ENCODE results near the gene MEF2C. TPM values are rescaled to one million over a fixed set of nuclear protein-coding genes. Genes with fewer than 3 reads are reported as not detected.
"Not testable (repeated sequence)": the region's sequence is repeated elsewhere in the genome, so short reads cannot be mapped to it uniquely, and the experiment has no call there.

Gene MEF2C
- polyA plus RNA-seq, 1 donor: 14.4 TPM

- Histone ChIP-seq H3K27ac (ENCODE audit: low read length) (no peak overlapping the region), H3K9me3 (ENCODE audit: control insufficient read depth, low read depth, low read length) (no peaks in the 10 kb centered on the region), H3K4me1 (ENCODE audit: control insufficient read depth, insufficient read depth, low read length) (no peaks in the 10 kb centered on the region), H3K36me3 (ENCODE audit: control insufficient read depth, insufficient read depth, low read length) (no peaks in the 10 kb centered on the region), H3K4me3 (ENCODE audit: low read length) (no peak overlapping the region), H3K27me3 (ENCODE audit: control insufficient read depth, insufficient read depth, low read length) (no peaks in the 10 kb centered on the region)
- no peak for DNase-seq
Observed at GRCh38 chr5:88806338-88806737, 76.6 kb downstream of the MEF2C start.

GRCh38 chr5:88805151-88805784 lies 77.7 kb downstream of the MEF2C start:
- no CpG with 5 or more reads among the region's 3 CpGs for whole genome bisulfite sequencing (ENCODE audit: insufficient coverage, low lambda C conversion rate)
- H3K4me3 ChIP-seq (ENCODE audit: low read length): no peak overlapping the region
- H3K36me3 ChIP-seq (ENCODE audit: control insufficient read depth, insufficient read depth, low read length): no peaks in the 10 kb centered on the region
- no peaks in the 10 kb centered on the region for H3K27me3 ChIP-seq (ENCODE audit: control insufficient read depth, insufficient read depth, low read length)
- H3K9me3 ChIP-seq (ENCODE audit: control insufficient read depth, low read depth, low read length): no peaks in the 10 kb centered on the region
- no peak overlapping the region for H3K27ac ChIP-seq (ENCODE audit: low read length)
- H3K4me1 ChIP-seq (ENCODE audit: control insufficient read depth, insufficient read depth, low read length): no peaks in the 10 kb centered on the region
- no peak for DNase-seq

DNA sequence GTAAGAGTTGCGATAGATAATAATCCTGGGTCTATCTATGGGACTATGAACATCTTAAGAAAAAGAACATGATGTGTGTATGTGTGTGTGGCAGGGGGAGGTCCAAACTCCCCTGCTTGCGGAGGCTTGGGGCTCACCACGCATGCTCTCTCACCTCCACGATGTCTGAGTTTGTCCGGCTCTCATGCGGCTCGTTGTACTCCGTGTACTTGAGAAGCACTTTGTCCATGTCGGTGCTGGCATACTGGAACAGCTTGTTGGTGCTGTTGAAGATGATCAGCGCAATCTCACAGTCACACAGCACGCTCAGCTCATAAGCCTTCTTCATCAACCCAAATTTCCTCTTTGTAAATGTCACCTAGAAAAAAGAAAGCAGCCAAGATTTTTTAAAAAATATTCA lies 78.5 kb downstream of the MEF2C start:
- H3K9me3 ChIP-seq (ENCODE audit: control insufficient read depth, low read depth, low read length): no peaks in the 10 kb centered on the region
- WGBS (ENCODE audit: insufficient coverage, low lambda C conversion rate): 100% methylated on average over 1 of the region's 11 CpGs
- H3K4me1 ChIP-seq (ENCODE audit: control insufficient read depth, insufficient read depth, low read length): no peaks in the 10 kb centered on the region
- H3K36me3 ChIP-seq (ENCODE audit: control insufficient read depth, insufficient read depth, low read length): no peaks in the 10 kb centered on the region
- no peak overlapping the region for H3K27ac ChIP-seq (ENCODE audit: low read length)
- no peaks in the 10 kb centered on the region for H3K27me3 ChIP-seq (ENCODE audit: control insufficient read depth, insufficient read depth, low read length)
- no peak overlapping the region for H3K4me3 ChIP-seq (ENCODE audit: low read length)
- no peak for DNase-seq

GRCh38 chr5:88803309-88803708 lies 79.7 kb downstream of the MEF2C start:
- Histone ChIP-seq H3K27me3 (ENCODE audit: control insufficient read depth, insufficient read depth, low read length) (no peaks in the 10 kb centered on the region), H3K27ac (ENCODE audit: low read length) (no peak overlapping the region), H3K9me3 (ENCODE audit: control insufficient read depth, low read depth, low read length) (no peaks in the 10 kb centered on the region), H3K36me3 (ENCODE audit: control insufficient read depth, insufficient read depth, low read length) (no peaks in the 10 kb centered on the region), H3K4me3 (ENCODE audit: low read length) (no peak overlapping the region), H3K4me1 (ENCODE audit: control insufficient read depth, insufficient read depth, low read length) (no peaks in the 10 kb centered on the region)
- DNase-seq: no peak
- no CpG with 5 or more reads among the region's 1 CpG for WGBS (ENCODE audit: insufficient coverage, low lambda C conversion rate)

GRCh38 chr5:88799938-88800535 lies 82.9 kb downstream of the MEF2C start:
- Histone ChIP-seq H3K27ac (ENCODE audit: low read length) (no peak overlapping the region), H3K4me3 (ENCODE audit: low read length) (no peak overlapping the region), H3K27me3 (ENCODE audit: control insufficient read depth, insufficient read depth, low read length) (no peaks in the 10 kb centered on the region), H3K36me3 (ENCODE audit: control insufficient read depth, insufficient read depth, low read length) (no peaks in the 10 kb centered on the region), H3K4me1 (ENCODE audit: control insufficient read depth, insufficient read depth, low read length) (no peaks in the 10 kb centered on the region), H3K9me3 (ENCODE audit: control insufficient read depth, low read depth, low read length) (no peaks in the 10 kb centered on the region)
- 83% methylated on average over 1 of the region's 2 CpGs for WGBS (ENCODE audit: insufficient coverage, low lambda C conversion rate)
- no peak for DNase-seq

DNA sequence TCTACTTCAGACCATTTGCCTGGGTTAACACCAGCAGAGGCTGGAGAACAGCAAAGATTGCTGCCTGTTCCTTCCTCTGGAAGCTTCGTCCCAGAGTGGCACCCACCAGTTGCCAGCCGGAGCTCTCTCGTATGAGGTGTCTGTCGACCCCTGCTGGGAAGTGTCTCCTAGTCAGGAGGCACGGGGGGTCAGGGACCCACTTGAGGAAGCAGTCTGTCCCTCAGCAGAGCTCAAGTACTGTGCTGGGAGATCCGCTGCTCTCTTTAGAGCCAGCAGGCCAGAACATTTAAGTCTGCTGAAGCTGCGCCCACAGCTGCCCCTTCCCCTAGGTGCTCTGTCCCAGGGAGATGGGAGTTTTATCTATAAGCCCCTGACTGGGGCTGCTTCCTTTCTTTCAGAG lies 84.1 kb downstream of the MEF2C start:
- not testable (repeated sequence) for H3K36me3 ChIP-seq (ENCODE audit: control insufficient read depth, insufficient read depth, low read length); H3K4me1 ChIP-seq (ENCODE audit: control insufficient read depth, insufficient read depth, low read length); H3K4me3 ChIP-seq (ENCODE audit: low read length); H3K27ac ChIP-seq (ENCODE audit: low read length); H3K27me3 ChIP-seq (ENCODE audit: control insufficient read depth, insufficient read depth, low read length); H3K9me3 ChIP-seq (ENCODE audit: control insufficient read depth, low read depth, low read length); DNase-seq
- WGBS (ENCODE audit: insufficient coverage, low lambda C conversion rate): no CpG with 5 or more reads among the region's 7 CpGs

- not testable (repeated sequence) for H3K9me3 ChIP-seq (ENCODE audit: control insufficient read depth, low read depth, low read length); H3K27me3 ChIP-seq (ENCODE audit: control insufficient read depth, insufficient read depth, low read length); H3K4me3 ChIP-seq (ENCODE audit: low read length); H3K4me1 ChIP-seq (ENCODE audit: control insufficient read depth, insufficient read depth, low read length); DNase-seq; H3K36me3 ChIP-seq (ENCODE audit: control insufficient read depth, insufficient read depth, low read length); H3K27ac ChIP-seq (ENCODE audit: low read length)
- WGBS (ENCODE audit: insufficient coverage, low lambda C conversion rate): no CpG with 5 or more reads among the region's 3 CpGs
Observed at GRCh38 chr5:88793797-88794196, 89.2 kb downstream of the MEF2C start.

DNA sequence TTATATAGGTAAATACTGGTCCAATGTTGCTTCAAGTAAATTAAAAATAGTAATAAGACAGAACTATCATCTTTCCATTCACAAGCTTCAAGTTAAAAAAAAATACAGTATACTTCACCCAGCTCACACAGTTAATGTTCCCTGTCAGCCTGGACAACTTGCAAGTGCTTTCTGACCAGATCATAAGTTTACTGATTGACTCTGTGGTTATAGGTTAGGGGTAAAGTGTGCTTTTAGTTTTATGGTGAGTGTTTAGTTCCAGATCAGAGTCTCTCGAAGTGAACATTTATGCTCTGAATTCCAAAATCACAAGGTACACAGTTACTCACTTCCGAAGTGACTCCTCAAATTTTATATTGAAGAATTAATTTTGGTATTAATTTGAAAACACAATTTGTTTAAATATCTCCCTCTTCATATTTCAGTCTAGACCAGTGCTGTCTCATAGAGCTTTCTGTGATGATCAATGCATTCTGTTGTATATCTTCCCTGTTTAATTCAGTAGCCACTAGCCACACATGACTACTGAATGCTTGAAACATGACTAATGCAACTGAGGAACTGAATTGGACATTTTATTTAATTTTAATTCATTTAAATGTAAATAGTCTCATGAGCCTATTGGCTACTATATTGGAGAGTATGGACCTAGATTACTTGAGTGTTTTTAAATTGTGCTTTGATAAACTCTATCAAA lies 90.7 kb downstream of the MEF2C start:
- 100% methylated on average over 2 of the region's 2 CpGs for WGBS (ENCODE audit: insufficient coverage, low lambda C conversion rate)
- H3K9me3 ChIP-seq (ENCODE audit: control insufficient read depth, low read depth, low read length): no peaks in the 10 kb centered on the region

GRCh38 chr5:88787856-88788255 lies 95.1 kb downstream of the MEF2C start:
- 100% methylated on average over 1 of the region's 3 CpGs for WGBS (ENCODE audit: insufficient coverage, low lambda C conversion rate)
- no peaks in the 10 kb centered on the region for H3K36me3 ChIP-seq (ENCODE audit: control insufficient read depth, insufficient read depth, low read length)
- no peaks in the 10 kb centered on the region for H3K27me3 ChIP-seq (ENCODE audit: control insufficient read depth, insufficient read depth, low read length)
- no peak for DNase-seq
- no peaks in the 10 kb centered on the region for H3K9me3 ChIP-seq (ENCODE audit: control insufficient read depth, low read depth, low read length)
- H3K4me3 ChIP-seq (ENCODE audit: low read length): no peak overlapping the region
- H3K27ac ChIP-seq (ENCODE audit: low read length): no peak overlapping the region
- peaks cover 8% of the 10 kb centered on the region for H3K4me1 ChIP-seq (ENCODE audit: control insufficient read depth, insufficient read depth, low read length)

More for the DNA sequence above, 90.7 kb downstream of the MEF2C start:
- no peaks in the 10 kb centered on the region for H3K4me1 ChIP-seq (ENCODE audit: control insufficient read depth, insufficient read depth, low read length)
- no peaks in the 10 kb centered on the region for H3K27me3 ChIP-seq (ENCODE audit: control insufficient read depth, insufficient read depth, low read length)
- no peak overlapping the region for H3K27ac ChIP-seq (ENCODE audit: low read length)
- no peak for DNase-seq
- H3K4me3 ChIP-seq (ENCODE audit: low read length): no peak overlapping the region
- no peaks in the 10 kb centered on the region for H3K36me3 ChIP-seq (ENCODE audit: control insufficient read depth, insufficient read depth, low read length)

DNA sequence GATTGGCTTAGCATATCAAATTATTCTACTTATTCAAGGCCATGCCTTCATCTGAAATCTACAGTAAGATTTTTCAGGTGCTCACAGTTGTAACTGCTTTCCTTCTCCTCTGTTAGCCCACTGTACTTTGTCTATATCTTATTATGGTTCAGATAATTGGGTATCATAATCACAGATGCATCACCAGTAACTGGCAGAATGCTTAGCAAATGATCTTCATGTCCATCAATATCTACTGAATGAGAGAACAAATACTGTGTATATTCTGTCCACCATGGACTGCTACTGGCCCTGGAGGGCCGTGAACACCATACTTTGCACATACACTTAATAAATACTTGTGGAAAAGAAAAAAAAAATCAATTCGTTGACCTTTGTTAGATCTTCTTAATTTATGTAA lies 96.2 kb downstream of the MEF2C start:
- 100% methylated on average over 1 of the region's 2 CpGs for WGBS (ENCODE audit: insufficient coverage, low lambda C conversion rate)
- Histone ChIP-seq H3K36me3 (ENCODE audit: control insufficient read depth, insufficient read depth, low read length) (no peaks in the 10 kb centered on the region), H3K27ac (ENCODE audit: low read length) (no peak overlapping the region), H3K4me3 (ENCODE audit: low read length) (no peak overlapping the region), H3K4me1 (ENCODE audit: control insufficient read depth, insufficient read depth, low read length) (peaks cover 8% of the 10 kb centered on the region), H3K27me3 (ENCODE audit: control insufficient read depth, insufficient read depth, low read length) (no peaks in the 10 kb centered on the region), H3K9me3 (ENCODE audit: control insufficient read depth, low read depth, low read length) (no peaks in the 10 kb centered on the region)
- no peak for DNase-seq

All from large intestine (tissue), 3 donors.